ENCODE measurements around the gene LBHD2. TPM values are rescaled to one million over a fixed set of nuclear protein-coding genes. Genes with fewer than 3 reads are reported as not detected.

LBHD2 gene
- not detected in 2 replicates for total RNA-seq

GRCh38 chr14:103084021-103084919 lies at the start of gene LBHD2:
Gene LBHD2, plus strand, starts transcription at chr14:103084210. Its CDS starts 1,803 bp downstream, at chr14:103086013.

GRCh38 chr14:103057372-103058163 lies 26.4 kb upstream of the LBHD2 start, which contains the start of gene CDC42BPB:
Gene CDC42BPB, minus strand, starts transcription at chr14:103057549. Its CDS starts 376 bp downstream, at chr14:103057173.

GRCh38 chr14:103094406-103095209 lies 10.6 kb downstream of the LBHD2 start, which contains the start of gene EXOC3L4:
Gene EXOC3L4, plus strand, starts transcription at chr14:103094725. Its CDS starts 5,495 bp downstream, at chr14:103100220.

GRCh38 chr14:103122947-103123633 lies 39.1 kb downstream of the LBHD2 start, which contains the start of gene TNFAIP2:
Gene TNFAIP2, plus strand, starts transcription at chr14:103123461. Its CDS starts 2,997 bp downstream, at chr14:103126458.

Other genes with a start within 250 kb of the LBHD2 start
- 0.15 and 0.17 TPM in 2 replicates for gene AMN, start 161.5 kb upstream of the LBHD2 start, total RNA-seq
- gene CDC42BPB, start 26.7 kb upstream of the LBHD2 start, total RNA-seq, result 101 and 146 TPM in 2 replicates
- 0.44 and 0.99 TPM in 2 replicates for gene EXOC3L4, start 10.5 kb downstream of the LBHD2 start, total RNA-seq
- gene TNFAIP2, start 39.3 kb downstream of the LBHD2 start, total RNA-seq, result 64.1 and 190 TPM in 2 replicates